GM21528 (cell line): ENCODE data around the gene DHX8.
"Not testable (repeated sequence)": the region's sequence is repeated elsewhere in the genome, so short reads cannot be mapped to it uniquely, and the experiment has no call there.

Experiments used
- ATAC-seq: cut with Tn5 transposase; IDR thresholded peaks from one replicate; pipeline ENCODE4 v1.9.1; 2021; ENCODE audit warnings: mild to moderate bottlenecking, moderate library complexity; ENCODE audit not compliant: unreplicated experiment, low FRiP score

The DHX8 gene

GRCh38 chr17:43459878-43460277 is 23.9 kb upstream of the DHX8 start:
- ATAC-seq = not testable (repeated sequence)

- ATAC-seq = no peak
Observed at GRCh38 chr17:43461185-43461584, 22.6 kb upstream of the DHX8 start.

- ATAC-seq = not testable (repeated sequence)
Observed at GRCh38 chr17:43462569-43462968, 21.2 kb upstream of the DHX8 start.

DNA sequence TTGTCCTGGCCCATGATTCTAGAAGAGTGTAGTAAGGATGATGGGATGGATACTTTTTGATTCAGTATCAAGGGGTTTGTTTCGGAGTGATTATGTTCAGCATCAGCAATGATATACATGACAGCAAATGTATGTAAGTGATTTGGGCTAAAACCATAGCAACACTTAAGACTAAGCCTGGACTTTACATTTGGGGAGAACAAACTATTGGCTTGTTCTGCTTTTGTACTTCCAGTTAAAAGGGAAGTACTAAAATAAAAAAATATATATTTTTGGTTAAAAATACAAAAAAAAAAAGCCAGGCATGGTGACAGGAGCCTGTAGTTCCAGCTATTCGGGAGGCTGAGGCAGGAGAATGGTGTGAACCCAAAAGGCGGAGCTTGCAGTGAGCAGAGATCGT is 20.5 kb upstream of the DHX8 start:
- ATAC-seq = no peak

GRCh38 chr17:43464046-43464445 is 19.7 kb upstream of the DHX8 start:
- ATAC-seq = no peak

GRCh38 chr17:43465049-43465448 is 18.7 kb upstream of the DHX8 start:
- no peak for ATAC-seq

DNA sequence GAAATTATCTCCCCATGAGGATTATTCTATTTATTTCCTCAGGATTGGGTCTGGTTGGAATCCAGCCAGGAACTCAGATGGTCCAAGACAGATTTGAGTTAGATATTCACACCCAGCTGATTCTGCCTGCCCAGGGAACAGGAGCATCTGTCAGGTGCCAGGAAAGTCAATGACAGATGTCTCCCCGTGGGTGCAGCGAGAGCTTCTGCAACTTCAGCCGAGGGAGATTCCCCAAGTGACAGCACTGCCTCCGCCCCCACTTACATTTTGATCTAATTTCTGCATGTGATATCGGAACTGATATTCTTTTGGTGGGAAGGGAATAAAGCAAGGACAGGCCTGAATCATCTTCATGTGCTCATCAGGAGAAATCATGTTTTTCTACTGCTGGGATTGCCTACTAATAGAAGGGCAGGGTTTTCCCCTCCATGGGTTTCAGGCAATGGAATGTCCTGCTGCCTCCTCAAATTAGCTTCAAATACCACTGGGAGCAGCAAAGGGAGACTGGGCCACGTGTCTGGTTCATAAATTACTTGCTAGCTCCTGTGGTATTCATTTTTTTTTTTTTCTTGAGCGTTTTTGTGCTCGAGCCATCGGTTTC is 15.7 kb upstream of the DHX8 start:
- no peak for ATAC-seq

GRCh38 chr17:43468691-43469139 is 15.1 kb upstream of the DHX8 start:
- ATAC-seq = no peak

DNA sequence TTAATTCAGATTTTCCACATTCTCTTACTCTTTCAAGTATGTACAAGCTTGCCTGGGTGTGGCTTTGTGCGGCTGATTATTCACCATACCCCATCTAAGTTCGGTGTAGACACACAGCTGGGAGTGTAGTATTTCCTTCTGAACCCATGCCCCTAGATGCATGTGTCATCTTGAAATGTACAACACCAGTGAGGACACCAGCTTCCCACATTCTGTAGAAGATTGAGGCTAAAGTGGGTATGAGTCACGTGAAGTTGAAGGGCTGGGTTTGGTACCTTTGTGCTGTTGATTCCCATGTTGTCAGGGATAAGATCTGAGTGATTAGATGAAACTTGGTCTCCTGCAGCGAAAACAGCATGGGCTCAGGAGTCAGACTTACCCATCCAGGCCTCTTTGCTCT is 14.6 kb upstream of the DHX8 start:
- no peak for ATAC-seq

DNA sequence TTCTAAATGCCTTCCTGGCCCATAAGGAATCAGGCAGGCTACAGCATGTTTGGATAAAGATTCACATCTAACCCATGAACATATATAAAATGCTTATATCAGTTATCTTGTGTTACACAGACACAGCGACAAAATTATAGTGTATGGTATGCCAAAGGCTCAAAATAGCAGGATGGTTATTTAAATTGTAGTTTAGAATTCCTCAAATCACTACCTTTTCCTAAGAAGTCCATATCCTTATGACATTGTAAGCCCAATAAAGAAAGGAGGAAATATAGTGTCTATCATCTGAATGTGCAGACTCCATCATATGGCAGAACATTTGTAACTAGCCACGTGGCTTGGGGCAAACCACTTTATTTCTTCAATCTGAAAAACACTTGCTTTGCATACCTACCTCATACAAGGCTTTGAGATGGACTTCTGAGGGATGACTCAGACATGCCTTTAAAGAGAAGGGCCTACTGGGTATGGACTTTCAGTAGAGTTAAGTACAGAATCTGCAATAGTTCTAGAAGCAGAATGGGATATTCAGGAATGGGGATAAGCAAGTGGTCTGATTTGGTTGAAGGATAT is 12.1 kb upstream of the DHX8 start:
- ATAC-seq = no peak

- ATAC-seq = no peak
Observed at GRCh38 chr17:43475494-43476089, 8.2 kb upstream of the DHX8 start.

DNA sequence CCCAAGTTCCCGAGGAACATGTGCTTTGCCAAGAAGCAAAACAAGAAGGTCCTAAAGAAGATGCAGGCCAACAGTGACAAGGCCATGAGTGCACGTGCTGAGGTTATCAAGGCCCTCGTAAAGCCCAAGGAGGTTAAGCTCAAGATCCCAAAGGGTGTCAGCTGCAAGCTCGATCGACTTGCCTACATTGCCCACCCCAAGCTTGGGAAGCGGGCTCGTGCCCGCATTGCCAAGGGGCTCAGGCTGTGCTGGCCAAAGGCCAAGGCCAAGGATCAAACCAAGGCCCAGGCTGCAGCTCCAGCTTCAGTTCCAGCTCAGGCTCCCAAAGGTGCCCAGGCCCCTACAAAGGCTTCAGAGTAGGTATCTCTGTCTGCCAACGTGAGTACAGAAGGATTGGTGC is 7.5 kb upstream of the DHX8 start:
- not testable (repeated sequence) for ATAC-seq

- no peak for ATAC-seq
Observed at GRCh38 chr17:43477832-43478634, 5.7 kb upstream of the DHX8 start.

DNA sequence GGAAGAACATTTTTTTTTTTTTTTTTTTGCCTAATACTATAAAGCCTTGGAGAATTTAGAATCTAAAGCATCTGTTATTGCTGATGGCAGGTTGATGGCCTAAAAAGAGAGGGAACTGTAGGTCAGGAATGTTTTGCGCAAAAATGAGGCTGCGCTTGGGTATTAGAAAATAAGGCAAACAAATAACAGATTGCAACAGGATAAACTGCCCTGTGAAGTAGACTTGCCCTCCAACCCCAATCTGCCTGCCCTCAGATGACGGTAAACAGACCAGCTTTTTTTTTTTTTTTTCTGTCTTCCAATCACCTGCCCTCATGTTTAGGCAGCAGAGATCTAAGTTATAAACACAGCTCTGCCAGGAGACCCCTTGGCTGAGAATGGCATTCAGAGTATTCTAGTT is 3.8 kb upstream of the DHX8 start:
- no peak for ATAC-seq

DNA sequence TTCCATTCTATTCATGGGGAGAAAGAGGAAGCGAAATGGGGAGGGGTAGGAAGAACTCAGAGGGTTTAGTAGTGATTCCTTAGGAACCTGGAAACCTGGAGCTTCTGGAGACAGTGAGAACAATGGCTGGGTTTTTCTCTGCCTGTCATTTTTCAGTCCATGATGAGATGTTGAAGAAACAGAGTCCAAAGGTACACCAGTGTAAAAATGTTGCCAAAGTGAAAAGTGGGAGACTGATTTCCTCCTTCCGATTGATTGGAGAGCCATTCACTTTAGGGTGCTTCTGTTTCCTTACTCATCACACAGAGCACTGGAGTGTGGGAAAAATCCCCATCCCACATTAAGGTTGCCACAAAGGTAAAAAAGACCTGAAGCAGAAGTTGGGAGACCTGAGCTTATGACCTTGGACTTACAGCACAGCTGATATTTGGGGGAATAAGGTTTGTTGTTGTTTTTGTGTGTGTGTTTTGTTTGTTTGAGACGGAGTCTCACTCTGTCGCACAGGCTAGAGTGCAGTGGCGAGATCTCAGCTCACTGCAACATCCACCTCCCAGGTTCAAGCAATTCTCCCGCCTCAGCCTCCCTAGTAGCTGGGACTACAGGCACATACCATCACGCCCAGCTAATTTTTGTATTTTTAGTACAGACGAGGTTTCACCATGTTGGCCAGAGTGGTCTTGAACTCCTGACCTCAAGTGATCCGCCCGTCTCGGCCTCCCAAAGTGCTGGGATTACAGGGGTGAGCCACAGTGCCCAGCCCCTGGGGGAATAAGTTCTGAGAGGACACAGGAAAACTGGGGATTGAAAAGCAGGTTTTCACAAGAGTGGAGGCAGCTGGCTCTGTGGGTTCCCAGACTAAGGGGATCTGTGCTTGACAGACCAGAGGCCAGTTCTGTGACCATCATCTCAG is 1.4 kb upstream of the DHX8 start:
- ATAC-seq = no peak

GRCh38 chr17:43490621-43491020 is 6.8 kb downstream of the DHX8 start:
- ATAC-seq = no peak

DNA sequence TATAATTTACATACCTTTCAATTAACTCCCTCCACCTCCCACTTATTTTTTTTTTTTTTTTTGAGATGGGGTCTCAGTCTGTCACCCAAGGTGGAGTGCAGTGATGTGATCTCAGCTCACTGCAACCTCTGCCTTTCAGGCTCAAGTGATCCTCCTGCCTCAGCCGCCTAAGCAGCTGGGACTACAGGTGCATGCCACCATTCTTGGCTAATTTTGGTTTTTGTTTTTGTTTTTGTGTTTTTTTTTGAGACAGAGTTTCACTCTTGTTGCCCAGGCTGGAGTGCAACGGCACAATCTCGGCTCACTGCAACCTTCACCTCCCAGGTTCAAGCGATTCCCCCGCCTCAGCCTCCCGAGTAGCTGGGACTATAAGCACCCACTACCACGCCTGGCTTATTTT is 25.7 kb downstream of the DHX8 start:
- ATAC-seq = not testable (repeated sequence)

DNA sequence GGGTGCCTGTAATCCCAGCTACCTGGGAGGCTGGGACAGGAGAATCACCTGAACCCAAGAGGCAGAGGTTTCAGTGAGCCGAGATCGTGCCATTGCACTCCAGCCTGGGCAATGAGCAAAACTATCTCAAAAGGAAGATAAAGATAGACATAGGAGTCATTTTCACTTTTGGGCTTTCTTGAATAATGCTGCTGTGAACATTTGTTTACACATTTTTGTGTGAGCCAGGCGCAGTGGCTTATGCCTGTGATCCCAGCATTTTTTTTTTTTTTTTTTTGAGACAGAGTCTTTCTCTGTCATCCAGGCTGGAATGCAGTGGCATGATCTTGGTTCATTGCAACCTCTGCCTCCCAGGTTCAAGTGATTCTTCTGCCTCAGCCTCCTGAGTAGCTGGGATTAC is 27.4 kb downstream of the DHX8 start:
- ATAC-seq = not testable (repeated sequence)

GRCh38 chr17:43515656-43516055 is 31.9 kb downstream of the DHX8 start:
- ATAC-seq = no peak

DNA sequence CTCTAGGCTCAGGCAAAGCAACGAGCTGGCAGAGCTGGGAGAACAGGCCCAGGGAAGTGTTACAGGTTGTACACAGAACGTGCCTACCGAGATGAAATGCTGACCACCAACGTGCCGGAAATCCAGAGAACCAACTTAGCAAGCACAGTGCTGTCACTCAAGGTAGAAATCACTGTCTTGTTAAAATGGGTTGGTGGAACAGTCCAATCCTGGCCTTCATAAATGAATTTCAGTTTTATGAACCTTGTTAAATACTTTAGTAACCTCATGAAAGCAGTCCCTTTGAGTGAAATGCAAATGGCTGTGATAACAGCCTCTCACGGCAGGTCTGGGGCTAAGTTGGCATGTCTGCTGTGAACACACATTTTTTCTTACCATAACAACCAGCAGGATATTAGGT is 33.4 kb downstream of the DHX8 start:
- no peak for ATAC-seq
